GM12873 (cell line): ENCODE data around the gene MAP3K7CL.

Experiments used
- CTCF ChIP-seq: IDR thresholded peaks from 2 replicates; pipeline ENCODE4 v1.5.1; 2012; ENCODE audit warnings: low read depth, mild to moderate bottlenecking, moderate library complexity, low read length, control low read depth; ENCODE audit not compliant: insufficient read depth; ENCODE audit errors: missing control alignments

Gene MAP3K7CL

GRCh38 chr21:29149808-29150425 is 19.5 kb downstream of the MAP3K7CL start:
- TF ChIP-seq CTCF: no peak

- no peak for TF ChIP-seq CTCF
Observed at GRCh38 chr21:29151931-29152330, 21.5 kb downstream of the MAP3K7CL start.

- TF ChIP-seq CTCF: no peak
Observed at GRCh38 chr21:29152916-29153315, 22.5 kb downstream of the MAP3K7CL start.

- no peak for TF ChIP-seq CTCF
Observed at GRCh38 chr21:29154270-29154669, 23.8 kb downstream of the MAP3K7CL start.

- TF ChIP-seq CTCF: no peak
Observed at GRCh38 chr21:29155118-29155932, 24.9 kb downstream of the MAP3K7CL start.

GRCh38 chr21:29155933-29156260 is 25.5 kb downstream of the MAP3K7CL start:
- TF ChIP-seq CTCF: no peak

GRCh38 chr21:29157080-29157479 is 26.6 kb downstream of the MAP3K7CL start:
- no peak for TF ChIP-seq CTCF
